Choroid plexus epithelial cell (primary cell): ENCODE results near the gene ITPR3.

Experiments used
- DNase-seq: peaks from one replicate; pipeline ENCODE4 v3.0.0-alpha.2; 2010; ENCODE audit warnings: low read depth
- H3K4me3 ChIP-seq: 2 replicates; pipeline ENCODE4 v1.5.1; 2011; ENCODE audit warnings: low read depth, mild to moderate bottlenecking, control low read depth, low read length, moderate library complexity
- CTCF ChIP-seq: conservative IDR thresholded peaks from 2 replicates; pipeline ENCODE4 v1.5.1; 2011; ENCODE audit warnings: low read depth, mild to moderate bottlenecking, control low read depth, inconsistent platforms, low read length, moderate library complexity

The ITPR3 gene

GRCh38 chr6:33738153-33738552 is 117.0 kb downstream of the ITPR3 start:
- no peak for DNase-seq
- TF ChIP-seq CTCF = no peak

GRCh38 chr6:33738879-33739278 is 117.8 kb downstream of the ITPR3 start:
- no peak for TF ChIP-seq CTCF
- no peak overlapping the region for H3K4me3 ChIP-seq
- no peak for DNase-seq

More at GRCh38 chr6:33738153-33738552, 117.0 kb downstream of the ITPR3 start:
- H3K4me3 ChIP-seq = no peak overlapping the region

- no peak for DNase-seq
Observed at GRCh38 chr6:33739571-33739970, 118.4 kb downstream of the ITPR3 start.

GRCh38 chr6:33740204-33740608 is 119.1 kb downstream of the ITPR3 start:
- DNase-seq = no peak
- TF ChIP-seq CTCF = no peak
- no peak overlapping the region for H3K4me3 ChIP-seq

More at GRCh38 chr6:33739571-33739970, 118.4 kb downstream of the ITPR3 start:
- H3K4me3 ChIP-seq = no peak overlapping the region
- TF ChIP-seq CTCF = no peak

GRCh38 chr6:33740794-33741193 is 119.7 kb downstream of the ITPR3 start:
- TF ChIP-seq CTCF = no peak
- DNase-seq = no peak
- no peak overlapping the region for H3K4me3 ChIP-seq

- TF ChIP-seq CTCF = no peak
- no peak for DNase-seq
- H3K4me3 ChIP-seq = no peak overlapping the region
Observed at GRCh38 chr6:33742092-33742491, 121.0 kb downstream of the ITPR3 start.

- no peak for DNase-seq
- TF ChIP-seq CTCF = no peak
- H3K4me3 ChIP-seq = no peak overlapping the region
Observed at GRCh38 chr6:33742837-33743236, 121.7 kb downstream of the ITPR3 start.
